Endothelial cell of umbilical vein (primary cell): ENCODE results near the gene PHAF1. TPM values are rescaled to one million over a fixed set of nuclear protein-coding genes. Genes with fewer than 3 reads are reported as not detected.

Experiments
- BruUV-seq: library from RNA; stranded (reverse); fragments of 400-500 nt; replicated peaks from 2 replicates; lab custom pipeline; 2021; lab: Mats Ljungman, UMichigan
- CTCF ChIA-PET: fragments of 300-600, 350-600 bp; sonication (Branson Sonifier 250); formaldehyde crosslinking; loops from one replicate; lab custom pipeline; 2021; ENCODE audit warnings: antibody characterized with exemption, inconsistent platforms; lab: Charles Lee
- POLR2A ChIA-PET: fragments of 300-600, 350-600 bp; sonication (Branson Sonifier 250); formaldehyde crosslinking; loops from one replicate; lab custom pipeline; 2021; ENCODE audit warnings: antibody characterized with exemption, inconsistent platforms; lab: Charles Lee
- DNase-seq: peaks from one replicate; pipeline ENCODE4 v3.0.0-alpha.2; 2011; ENCODE audit warnings: low read depth, low spot score
- FAIRE-seq: peaks from 2 replicates; lab custom pipeline; 2011; peaks lifted over from hg19 to GRCh38; lab: Jason Lieb, UNC
- H2AFZ ChIP-seq: 2 replicates; pipeline ENCODE4 v1.6.0; 2012; ENCODE audit warnings: low read depth, low read length, control low read depth, inconsistent platforms
- H3K27ac ChIP-seq: 2 replicates; pipeline ENCODE4 v1.5.1; 2011; ENCODE audit warnings: low read depth, mild to moderate bottlenecking, control low read depth, low read length, moderate library complexity; ENCODE audit not compliant: insufficient read depth
- H3K27me3 ChIP-seq, 2 experiments: 2 replicates each; pipeline versions ENCODE4 v1.6.0 to v1.6.1; 2011; ENCODE audit warnings: low read length in 2 of 2, mixed read lengths in 1 of 2; ENCODE audit not compliant: control insufficient read depth in 2 of 2, insufficient read depth in 2 of 2
- H3K36me3 ChIP-seq, 2 experiments: 2 replicates in 1 of 2; 3 replicates in 1 of 2; pipeline ENCODE4 v1.5.1; 2011; ENCODE audit warnings: low read length in 2 of 2, mild to moderate bottlenecking in 1 of 2, moderate library complexity in 1 of 2; ENCODE audit not compliant: control insufficient read depth in 2 of 2, insufficient read depth in 2 of 2; ENCODE audit errors: extremely low read depth in 1 of 2
- H3K4me1 ChIP-seq: 3 replicates; pipeline ENCODE4 v1.5.1; 2011; ENCODE audit warnings: mild to moderate bottlenecking, low read length; ENCODE audit not compliant: control insufficient read depth, insufficient read depth; ENCODE audit errors: extremely low read depth
- H3K4me2 ChIP-seq: 2 replicates; pipeline ENCODE4 v1.6.1; 2011; ENCODE audit warnings: low read length, control low read depth, mixed read lengths; ENCODE audit not compliant: insufficient read depth
- H3K4me3 ChIP-seq, 3 experiments: fragments of 200-600 bp in 1 of 3; sonication (generic), shearing (Covaris generic) in 1 of 3; replicated peaks in 1 of 3; 2 replicates each; pipeline ENCODE4 v1.5.1; 2011 to 2016; ENCODE audit warnings: control low read depth in 3 of 3, low read length in 3 of 3, mild to moderate bottlenecking in 2 of 3, inconsistent platforms in 1 of 3, low read depth in 1 of 3, moderate library complexity in 1 of 3; ENCODE audit not compliant: insufficient read depth in 1 of 3
- H3K79me2 ChIP-seq: 2 replicates; pipeline ENCODE4 v1.6.0; 2012; ENCODE audit warnings: low read length, inconsistent platforms; ENCODE audit not compliant: control insufficient read depth, insufficient read depth
- H3K9ac ChIP-seq: replicated peaks from 2 replicates; pipeline ENCODE3; 2011; ENCODE audit warnings: low read length, control low read depth; ENCODE audit not compliant: insufficient read depth; ENCODE audit errors: extremely low read depth
- H3K9me1 ChIP-seq: replicated peaks from 3 replicates; pipeline ENCODE4 v1.6.0; 2011; ENCODE audit warnings: mild to moderate bottlenecking, low read length; ENCODE audit not compliant: control insufficient read depth, insufficient read depth; ENCODE audit errors: extremely low read depth
- H3K9me3 ChIP-seq: replicated peaks from 2 replicates; pipeline ENCODE4 v1.5.1; 2012; ENCODE audit warnings: low read length, inconsistent platforms; ENCODE audit not compliant: control insufficient read depth, insufficient read depth
- H4K20me1 ChIP-seq: replicated peaks from 2 replicates; pipeline ENCODE3; 2011; ENCODE audit warnings: mild to moderate bottlenecking, low read length; ENCODE audit not compliant: control insufficient read depth, insufficient read depth; ENCODE audit errors: extremely low read depth
- CTCF ChIP-seq, 2 donors: IDR thresholded peaks; 1 replicate in 1 of 2; 2 replicates in 1 of 2; pipeline ENCODE4 v1.5.1; 2011; ENCODE audit warnings: low read length in 2 of 2, mild to moderate bottlenecking in 2 of 2, moderate library complexity in 2 of 2, control low read depth in 1 of 2, inconsistent platforms in 1 of 2, low read depth in 1 of 2; ENCODE audit not compliant: insufficient read depth in 1 of 2; ENCODE audit errors: extremely low read depth in 1 of 2
- POLR2A ChIP-seq: IDR thresholded peaks from 2 replicates; pipeline ENCODE4 v1.6.1; 2012; ENCODE audit warnings: low read depth, mild to moderate bottlenecking, control low read depth, low read length
- dilution Hi-C: fragments of 300-500 bp; cut with MboI; formaldehyde crosslinking; loops from one replicate; pipeline ENCODE4 v1.15.0; 2019; ENCODE audit warnings: low sequenced_read_pairs; ENCODE audit not compliant: extremely low pct_ligation_motif_present
- intact Hi-C: fragments of 100-400 bp; cut with micrococcal nuclease; formaldehyde crosslinking; loops from one replicate; pipeline ENCODE4 v1.10.0; 2022
- polyA plus RNA-seq, 4 experiments: library from polyadenylated mRNA; depleted of rRNA in 3 of 4; stranded (reverse) in 3 of 4; unstranded in 1 of 4; fragments of >200 nt; gene quantifications; 2 replicates each; pipeline versions ENCODE4 v1.2.1 to v1.2.3, GENCODE V29; 2011 to 2012; ENCODE audit warnings: missing spikeins in 1 of 4
- total RNA-seq: library from RNA; stranded (reverse); gene quantifications from 2 replicates; pipeline ENCODE4 v1.2.3, GENCODE V29; 2021

PHAF1 gene
- total and polyA plus RNA-seq, 2 donors (not counting 3 experiments of a cell fraction or from before 2014, with no cell fraction given), result 18.5 to 21.9 TPM

- no peak overlapping the region for H3K4me2 ChIP-seq
- no peaks in the 10 kb centered on the region for H3K9me3 ChIP-seq
- no peak overlapping the region for H3K9ac ChIP-seq
- H3K79me2 ChIP-seq, result no peaks in the 10 kb centered on the region
- peaks cover 2 to 29% of the 10 kb centered on the region in 2 experiments for H3K36me3 ChIP-seq
- H4K20me1 ChIP-seq, result no peaks in the 10 kb centered on the region
- BruUV-seq, result TSS peak; percentile 22
- dilution Hi-C loops, result no loop called here
- H3K9me1 ChIP-seq, result no peaks in the 10 kb centered on the region
- intact Hi-C loops, result no loop called here
- H3K27ac ChIP-seq, result no peak overlapping the region
- POLR2A ChIA-PET, result no interaction called here
- peaks cover 3% of the 10 kb centered on the region for H3K4me1 ChIP-seq
- H3K4me3 ChIP-seq, result no peak overlapping the region
- CTCF ChIA-PET, result interaction anchor here (1.0 to 1.5 kb wide), 3 partner anchors 36 to 131 kb away, joined by 3 to 6 read pairs (median 4); no protein-coding TSS in a partner anchor
- no peak for DNase-seq
- FAIRE-seq, result no peak
- peaks cover 0 to 5% of the 10 kb centered on the region in 2 experiments for H3K27me3 ChIP-seq
- TF ChIP-seq POLR2A (no peak), CTCF (IDR thresholded peaks at IDR 0.05; ENCODE audit: extremely low read depth in 1 of 2, insufficient read depth in 1 of 2, low read depth in 1 of 2, low read length in 2 of 2) (no peak)
- H2AFZ ChIP-seq, result no peak overlapping the region
Measured at GRCh38 chr16:67149276-67150046, 39.7 kb downstream of the PHAF1 start.
